Measurements from ENCODE around the gene VSTM5.

VSTM5 gene

GRCh38 chr11:93842461-93842860, 8.0 kb downstream of the VSTM5 start:
- Histone ChIP-seq H3K14ac (ENCODE audit: low read length) (no peak overlapping the region), H4K91ac (ENCODE audit: low read depth, low read length, poor library complexity) (no peak overlapping the region), H4K8ac (ENCODE audit: low read depth, low read length) (no peak overlapping the region), H3K27ac (replicated peaks; ENCODE audit: low read length) (no peak overlapping the region), H2BK15ac (ENCODE audit: low read length) (no peak overlapping the region), H3K36me3 (replicated peaks in 1 of 2; ENCODE audit: control insufficient read depth in 2 of 2, insufficient read depth in 2 of 2, low read length in 2 of 2) (no peaks in the 10 kb centered on the region), H3K4ac (ENCODE audit: low read length) (no peak overlapping the region), H2AK5ac (ENCODE audit: low read depth, low read length) (no peak overlapping the region), H2AFZ (ENCODE audit: low read length) (no peak overlapping the region), H2BK120ac (ENCODE audit: low read depth, low read length) (no peak overlapping the region), H3K23ac (ENCODE audit: low read depth, low read length, poor library complexity) (no peak overlapping the region), H3K79me1 (ENCODE audit: low read depth, low read length) (no peaks in the 10 kb centered on the region), H3K18ac (ENCODE audit: low read length) (no peak overlapping the region), H2BK12ac (ENCODE audit: low read length) (no peak overlapping the region), H3K9ac (ENCODE audit: low read depth, low read length, poor library complexity) (no peak overlapping the region), H3K27me3 (ENCODE audit: control insufficient read depth in 3 of 3, insufficient read depth in 3 of 3, low read depth in 1 of 3, low read length in 3 of 3) (peaks cover 0 to 8% (median 0%) of the 10 kb centered on the region in 3 experiments), H3K4me2 (ENCODE audit: insufficient read depth, low read length, poor library complexity, severe bottlenecking) (no peak overlapping the region), H3K4me1 (ENCODE audit: control insufficient read depth in 2 of 2, insufficient read depth in 1 of 2, low read depth in 1 of 2, low read length in 2 of 2) (no peaks in the 10 kb centered on the region), H3K4me3 (ENCODE audit: low read length in 2 of 2) (no peak overlapping the region), H2BK5ac (ENCODE audit: low read length) (no peak overlapping the region), H3K9me3 (replicated peaks in 1 of 2; ENCODE audit: control insufficient read depth in 2 of 2, insufficient read depth in 1 of 2, low read depth in 1 of 2, low read length in 2 of 2) (no peaks in the 10 kb centered on the region)
- no peak for DNase-seq (ENCODE audit: low spot score)
- WGBS, 2 donors (ENCODE audit: extremely low coverage in 2 of 2, insufficient read length in 2 of 2, insufficient replicate concordance in 1 of 2) = no CpG with 5 or more reads among the region's 6 CpGs

GRCh38 chr11:93842034-93842433, 8.4 kb downstream of the VSTM5 start:
- no peak overlapping the region for H3K4me3 ChIP-seq (ENCODE audit: low read length in 2 of 2)
- H3K4me2 ChIP-seq (ENCODE audit: insufficient read depth, low read length, poor library complexity, severe bottlenecking) = no peak overlapping the region
- H3K4me1 ChIP-seq (ENCODE audit: control insufficient read depth in 2 of 2, insufficient read depth in 1 of 2, low read depth in 1 of 2, low read length in 2 of 2) = no peaks in the 10 kb centered on the region
- no peak overlapping the region for H3K18ac ChIP-seq (ENCODE audit: low read length)
- no peak overlapping the region for H3K9ac ChIP-seq (ENCODE audit: low read depth, low read length, poor library complexity)
- H2AFZ ChIP-seq (ENCODE audit: low read length) = no peak overlapping the region
- no peaks in the 10 kb centered on the region for H3K79me1 ChIP-seq (ENCODE audit: low read depth, low read length)
- no peaks in the 10 kb centered on the region for H3K36me3 ChIP-seq (replicated peaks in 1 of 2; ENCODE audit: control insufficient read depth in 2 of 2, insufficient read depth in 2 of 2, low read length in 2 of 2)
- H2BK120ac ChIP-seq (ENCODE audit: low read depth, low read length) = no peak overlapping the region
- no peak for DNase-seq (ENCODE audit: low spot score)
- no peak overlapping the region for H3K4ac ChIP-seq (ENCODE audit: low read length)
- no peak overlapping the region for H2BK5ac ChIP-seq (ENCODE audit: low read length)
- no peak overlapping the region for H4K91ac ChIP-seq (ENCODE audit: low read depth, low read length, poor library complexity)
- no CpG with 5 or more reads among the region's 4 CpGs for WGBS, 2 donors (ENCODE audit: extremely low coverage in 2 of 2, insufficient read length in 2 of 2, insufficient replicate concordance in 1 of 2)
- no peak overlapping the region for H3K14ac ChIP-seq (ENCODE audit: low read length)
- H3K23ac ChIP-seq (ENCODE audit: low read depth, low read length, poor library complexity) = no peak overlapping the region
- H3K27me3 ChIP-seq (ENCODE audit: control insufficient read depth in 3 of 3, insufficient read depth in 3 of 3, low read depth in 1 of 3, low read length in 3 of 3) = peaks cover 0 to 8% (median 0%) of the 10 kb centered on the region in 3 experiments
- no peak overlapping the region for H3K27ac ChIP-seq (replicated peaks; ENCODE audit: low read length)
- H2BK12ac ChIP-seq (ENCODE audit: low read length) = no peak overlapping the region
- H2BK15ac ChIP-seq (ENCODE audit: low read length) = no peak overlapping the region
- H2AK5ac ChIP-seq (ENCODE audit: low read depth, low read length) = no peak overlapping the region
- H4K8ac ChIP-seq (ENCODE audit: low read depth, low read length) = no peak overlapping the region
- no peaks in the 10 kb centered on the region for H3K9me3 ChIP-seq (replicated peaks in 1 of 2; ENCODE audit: control insufficient read depth in 2 of 2, insufficient read depth in 1 of 2, low read depth in 1 of 2, low read length in 2 of 2)

- Histone ChIP-seq H2BK5ac (ENCODE audit: low read length) (no peak overlapping the region), H3K4me1 (ENCODE audit: control insufficient read depth in 2 of 2, insufficient read depth in 1 of 2, low read depth in 1 of 2, low read length in 2 of 2) (no peaks in the 10 kb centered on the region), H2BK120ac (ENCODE audit: low read depth, low read length) (no peak overlapping the region), H4K8ac (ENCODE audit: low read depth, low read length) (no peak overlapping the region), H4K91ac (ENCODE audit: low read depth, low read length, poor library complexity) (no peak overlapping the region), H3K14ac (ENCODE audit: low read length) (no peak overlapping the region), H3K18ac (ENCODE audit: low read length) (no peak overlapping the region), H2AFZ (ENCODE audit: low read length) (no peak overlapping the region), H3K36me3 (replicated peaks in 1 of 2; ENCODE audit: control insufficient read depth in 2 of 2, insufficient read depth in 2 of 2, low read length in 2 of 2) (no peaks in the 10 kb centered on the region), H3K4me2 (ENCODE audit: insufficient read depth, low read length, poor library complexity, severe bottlenecking) (no peak overlapping the region), H3K27me3 (ENCODE audit: control insufficient read depth in 3 of 3, insufficient read depth in 3 of 3, low read depth in 1 of 3, low read length in 3 of 3) (peaks cover 0 to 8% (median 0%) of the 10 kb centered on the region in 3 experiments), H3K4ac (ENCODE audit: low read length) (no peak overlapping the region), H3K4me3 (ENCODE audit: low read length in 2 of 2) (no peak overlapping the region), H2AK5ac (ENCODE audit: low read depth, low read length) (no peak overlapping the region), H3K79me1 (ENCODE audit: low read depth, low read length) (no peaks in the 10 kb centered on the region), H3K9ac (ENCODE audit: low read depth, low read length, poor library complexity) (no peak overlapping the region), H2BK15ac (ENCODE audit: low read length) (no peak overlapping the region), H3K9me3 (replicated peaks in 1 of 2; ENCODE audit: control insufficient read depth in 2 of 2, insufficient read depth in 1 of 2, low read depth in 1 of 2, low read length in 2 of 2) (no peaks in the 10 kb centered on the region), H2BK12ac (ENCODE audit: low read length) (no peak overlapping the region), H3K23ac (ENCODE audit: low read depth, low read length, poor library complexity) (no peak overlapping the region), H3K27ac (replicated peaks; ENCODE audit: low read length) (no peak overlapping the region)
- DNase-seq (ENCODE audit: low spot score) = no peak
- WGBS, 2 donors (ENCODE audit: extremely low coverage in 2 of 2, insufficient read length in 2 of 2, insufficient replicate concordance in 1 of 2) = no CpG with 5 or more reads among the region's 2 CpGs
These were observed 9.0 kb downstream of the VSTM5 start for GRCh38 chr11:93841446-93841845.

- Histone ChIP-seq H2BK12ac (ENCODE audit: low read length) (no peak overlapping the region), H3K36me3 (replicated peaks in 1 of 2; ENCODE audit: control insufficient read depth in 2 of 2, insufficient read depth in 2 of 2, low read length in 2 of 2) (no peaks in the 10 kb centered on the region), H3K4me2 (ENCODE audit: insufficient read depth, low read length, poor library complexity, severe bottlenecking) (no peak overlapping the region), H3K23ac (ENCODE audit: low read depth, low read length, poor library complexity) (no peak overlapping the region), H2AFZ (ENCODE audit: low read length) (no peak overlapping the region), H3K4me1 (ENCODE audit: control insufficient read depth in 2 of 2, insufficient read depth in 1 of 2, low read depth in 1 of 2, low read length in 2 of 2) (no peaks in the 10 kb centered on the region), H4K91ac (ENCODE audit: low read depth, low read length, poor library complexity) (no peak overlapping the region), H3K14ac (ENCODE audit: low read length) (no peak overlapping the region), H2BK15ac (ENCODE audit: low read length) (no peak overlapping the region), H4K8ac (ENCODE audit: low read depth, low read length) (no peak overlapping the region), H2BK5ac (ENCODE audit: low read length) (no peak overlapping the region), H3K4me3 (ENCODE audit: low read length in 2 of 2) (no peak overlapping the region), H2AK5ac (ENCODE audit: low read depth, low read length) (no peak overlapping the region), H3K4ac (ENCODE audit: low read length) (no peak overlapping the region), H3K18ac (ENCODE audit: low read length) (no peak overlapping the region), H3K27ac (replicated peaks; ENCODE audit: low read length) (no peak overlapping the region), H3K79me1 (ENCODE audit: low read depth, low read length) (no peaks in the 10 kb centered on the region), H3K27me3 (ENCODE audit: control insufficient read depth in 3 of 3, insufficient read depth in 3 of 3, low read depth in 1 of 3, low read length in 3 of 3) (peaks cover 0 to 8% (median 0%) of the 10 kb centered on the region in 3 experiments), H3K9me3 (replicated peaks in 1 of 2; ENCODE audit: control insufficient read depth in 2 of 2, insufficient read depth in 1 of 2, low read depth in 1 of 2, low read length in 2 of 2) (no peaks in the 10 kb centered on the region), H2BK120ac (ENCODE audit: low read depth, low read length) (no peak overlapping the region), H3K9ac (ENCODE audit: low read depth, low read length, poor library complexity) (no peak overlapping the region)
- WGBS, 2 donors (ENCODE audit: extremely low coverage in 2 of 2, insufficient read length in 2 of 2, insufficient replicate concordance in 1 of 2) = no CpG with 5 or more reads among the region's 3 CpGs
- DNase-seq (ENCODE audit: low spot score) = no peak
These were observed 9.4 kb downstream of the VSTM5 start for GRCh38 chr11:93840981-93841380.
